HL-60/S4 (cell line): ENCODE measurements around the gene RAB11FIP2.

Source experiments
- in situ Hi-C: fragments of 300-500 bp; cut with MboI; formaldehyde crosslinking; loops from 2 replicates; pipeline ENCODE4 v1.14.3; 2022; ENCODE audit warnings: low sequenced_read_pairs

The RAB11FIP2 gene

DNA sequence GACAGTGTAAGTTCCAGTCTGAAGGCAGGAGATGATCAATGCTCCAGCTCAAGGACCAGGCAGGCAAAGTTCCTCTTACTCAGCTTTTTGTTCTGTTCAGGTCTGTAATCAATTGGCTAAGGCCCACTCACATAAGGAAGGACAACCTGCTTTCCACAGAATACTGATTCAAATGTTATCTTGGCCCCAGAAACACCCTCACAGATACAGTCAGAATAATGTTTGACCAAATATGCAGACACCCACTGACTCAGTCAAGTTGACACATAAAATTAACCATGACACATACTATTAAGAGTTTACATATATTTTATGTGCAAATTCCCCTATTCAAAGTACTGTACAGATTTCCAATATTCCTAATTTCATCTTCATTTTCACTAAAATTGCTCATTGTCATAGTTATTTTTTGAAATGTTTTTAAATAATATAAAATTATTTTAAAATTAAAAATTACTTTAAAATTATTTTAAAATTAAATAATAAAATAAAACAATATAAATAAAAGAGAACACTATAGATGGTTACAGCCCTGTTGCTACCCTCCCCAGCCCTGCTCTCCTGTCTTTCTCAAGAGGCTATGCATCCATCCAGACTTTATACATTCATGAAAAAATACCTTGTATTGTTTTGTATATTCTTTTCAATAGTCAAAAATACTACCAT lies 59.4 kb downstream of the RAB11FIP2 start:
- in situ Hi-C loops, result no loop called here

DNA sequence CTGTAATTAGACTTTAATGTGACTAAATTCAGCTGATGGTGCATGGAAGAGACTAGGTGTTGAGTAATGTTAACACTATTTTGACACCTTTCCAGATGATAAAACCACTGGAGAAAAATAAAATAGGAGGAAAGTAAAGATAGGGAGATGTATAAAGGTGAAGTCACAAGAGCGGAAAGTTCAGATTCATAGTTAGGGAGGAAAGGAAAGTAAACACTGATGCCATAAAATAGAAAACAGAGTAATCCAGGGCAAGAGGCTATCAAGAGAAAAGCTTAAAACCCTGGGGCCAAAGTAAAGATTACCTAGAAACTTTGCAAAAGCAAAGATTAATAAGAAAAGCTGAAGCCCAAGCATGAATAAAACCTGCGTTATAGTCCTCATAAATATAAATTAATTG lies 62.8 kb downstream of the RAB11FIP2 start:
- in situ Hi-C loops, result no loop called here

DNA sequence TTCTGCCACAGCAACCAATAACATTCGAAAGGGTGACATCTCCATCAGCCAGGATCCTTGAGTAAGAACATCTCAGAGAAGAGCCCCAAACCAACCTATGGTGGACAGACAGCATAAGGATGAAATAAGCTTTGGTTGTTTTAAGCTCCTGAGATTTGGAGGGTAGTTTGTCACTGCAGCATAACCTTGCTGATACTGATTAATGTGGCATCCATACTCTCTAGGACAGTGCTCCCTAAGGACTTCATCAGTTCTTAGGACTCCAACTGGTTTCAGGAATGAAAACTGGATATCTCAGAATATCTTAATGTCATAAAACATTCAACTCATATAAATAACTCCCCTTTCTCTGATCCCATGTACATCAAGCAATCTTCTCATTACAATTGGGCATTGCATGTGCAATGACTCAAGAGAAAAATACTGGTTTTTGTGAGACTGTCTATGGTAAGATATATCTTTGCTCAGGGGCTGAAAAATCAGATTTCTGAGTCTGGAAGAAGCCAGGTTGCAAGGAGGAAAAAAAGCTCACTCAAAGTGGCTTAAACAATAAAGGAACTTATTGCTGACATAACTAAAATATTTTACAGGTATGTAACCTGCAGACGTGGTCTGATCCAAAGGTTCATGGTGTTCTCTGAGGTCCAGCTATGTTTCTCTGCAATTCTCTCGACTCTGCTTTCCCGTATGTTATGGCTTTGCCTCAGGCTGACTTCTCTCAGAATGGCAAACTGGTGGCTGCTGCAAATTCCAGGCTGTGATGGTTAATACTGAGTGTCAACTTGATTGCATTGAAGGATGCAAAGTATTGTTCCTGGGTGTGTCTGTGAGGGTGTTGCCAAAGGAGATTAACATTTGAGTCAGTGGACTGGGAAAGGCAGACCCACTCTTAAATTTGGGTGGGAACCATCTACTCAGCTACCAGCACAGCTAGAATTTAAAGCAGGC lies 65.7 kb downstream of the RAB11FIP2 start:
- in situ Hi-C loops, result no loop called here

DNA sequence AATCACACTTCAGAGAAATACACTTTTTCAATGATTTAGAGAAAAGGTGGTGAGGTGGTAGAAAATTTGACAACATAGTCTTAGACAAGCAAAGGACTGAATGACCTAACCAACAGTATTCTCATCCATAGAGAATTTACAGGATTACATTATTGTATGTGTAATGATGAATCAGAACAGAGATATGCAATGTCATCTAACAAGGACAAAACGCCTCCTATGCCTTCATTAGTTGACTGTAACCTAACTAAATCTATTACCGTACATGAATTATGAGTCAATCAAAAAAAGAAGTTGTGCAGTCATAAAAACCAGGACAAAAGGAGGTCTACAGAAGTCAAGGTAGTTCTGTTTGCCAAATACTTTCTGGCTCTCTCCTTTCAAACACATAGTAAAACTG lies 66.5 kb downstream of the RAB11FIP2 start:
- in situ Hi-C loops, result no loop called here

DNA sequence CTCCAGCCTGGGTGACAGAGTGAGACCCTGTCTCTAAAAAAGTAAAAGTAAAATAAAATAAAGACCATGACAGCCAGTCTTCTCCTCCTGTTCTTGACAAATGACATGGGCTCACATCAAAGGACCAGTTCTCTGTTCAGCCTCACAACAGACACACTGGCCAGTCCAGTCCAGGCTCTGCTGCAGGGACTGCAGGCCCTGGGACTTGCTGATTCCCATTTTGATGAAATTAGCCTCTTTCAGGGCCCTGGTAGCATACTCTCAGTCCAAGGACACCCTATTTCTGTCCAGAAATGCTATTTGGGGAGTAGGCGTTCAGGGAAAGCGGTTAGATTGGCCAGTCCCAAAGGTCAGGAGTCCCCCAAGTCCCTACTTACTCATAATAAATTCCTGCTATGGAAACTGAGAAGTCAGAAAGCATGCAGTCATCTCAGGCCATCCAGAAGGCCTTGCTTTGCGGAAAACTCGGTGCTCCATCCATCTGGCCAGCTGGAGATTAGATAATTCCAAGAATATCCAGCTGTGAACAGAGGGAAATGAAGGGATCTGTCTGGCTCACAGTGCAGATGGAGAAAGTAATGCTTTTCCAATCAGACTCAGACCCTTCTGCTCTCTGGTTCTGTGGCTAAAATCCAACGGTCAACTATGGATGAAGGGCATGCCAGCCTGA lies 74.4 kb downstream of the RAB11FIP2 start:
- in situ Hi-C loops, result no loop called here

DNA sequence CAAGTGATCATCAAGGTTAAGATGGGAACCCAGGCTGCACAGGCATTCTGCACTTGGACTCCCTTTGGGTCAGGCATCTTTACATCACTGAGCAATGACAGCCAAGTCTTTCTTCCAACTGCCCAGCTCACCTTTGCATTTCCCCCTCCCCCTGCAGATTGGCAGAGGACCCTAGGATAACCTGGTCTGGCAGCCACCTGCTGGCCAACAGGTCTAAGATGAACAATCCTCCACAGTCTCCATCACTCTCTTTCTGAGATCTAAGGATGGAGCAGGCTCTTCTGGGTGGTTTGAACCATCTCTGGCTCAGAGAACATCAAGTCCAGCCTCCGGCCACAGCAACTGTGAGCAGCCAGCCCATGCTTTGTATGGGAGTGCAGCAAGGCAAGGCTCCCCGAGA lies 75.8 kb downstream of the RAB11FIP2 start:
- in situ Hi-C loops, result no loop called here

DNA sequence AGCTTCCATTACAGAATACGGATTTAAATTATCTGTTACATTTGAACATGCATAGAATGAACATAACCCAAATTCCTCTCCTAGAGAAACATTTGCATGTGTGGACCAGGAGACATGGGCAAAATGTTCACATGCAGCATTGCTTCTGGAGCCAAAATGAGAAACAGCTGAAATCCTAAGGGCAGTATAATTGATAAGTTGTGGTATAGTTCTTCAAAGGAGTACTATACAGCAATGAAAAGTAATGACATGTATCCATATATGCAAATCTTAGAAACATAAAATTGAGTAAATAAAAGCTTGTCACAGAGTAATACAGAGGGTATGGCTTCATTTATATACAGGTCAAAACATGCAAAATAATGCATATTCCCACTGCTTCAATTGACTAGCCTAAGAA lies 77.1 kb downstream of the RAB11FIP2 start:
- in situ Hi-C loops, result no loop called here

DNA sequence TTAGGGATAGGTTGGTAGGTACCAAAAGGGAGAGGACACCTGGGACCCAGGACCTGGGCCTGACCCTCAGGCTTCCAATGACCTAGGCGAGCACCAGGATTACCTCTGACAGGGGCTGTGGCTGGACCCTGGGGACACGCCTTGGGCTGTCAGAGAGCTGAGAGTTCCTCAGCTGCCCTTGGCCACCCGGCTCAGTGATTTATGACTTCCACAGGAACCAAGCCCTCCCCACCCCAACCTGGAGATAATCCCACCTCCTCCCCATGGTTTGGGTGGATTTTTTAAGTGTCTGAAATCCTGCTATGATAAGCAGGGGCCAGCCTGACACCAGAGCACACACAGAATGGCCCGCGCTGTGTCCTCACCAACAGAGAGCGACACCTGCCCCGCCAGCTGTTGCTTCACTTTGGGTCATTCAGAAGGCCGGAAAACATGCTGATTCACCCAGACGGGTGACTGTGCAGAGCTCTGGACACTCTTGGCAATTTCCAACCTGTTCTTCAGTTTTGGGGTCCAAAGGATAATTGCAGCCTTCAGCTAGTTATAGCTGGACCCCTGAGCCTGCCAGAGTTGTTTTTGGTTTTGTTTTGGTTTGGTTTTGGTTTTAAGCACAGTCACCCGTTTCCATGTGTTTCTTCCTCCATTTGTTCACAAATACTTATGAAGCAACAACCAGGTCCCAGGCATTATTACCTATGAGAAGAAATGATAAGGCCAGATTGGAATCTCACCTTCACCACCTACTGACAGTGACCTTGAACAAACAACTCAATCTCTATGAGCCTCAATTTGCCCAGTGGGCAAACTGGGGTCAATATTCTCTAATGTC lies 78.2 kb downstream of the RAB11FIP2 start:
- in situ Hi-C loops, result no loop called here

DNA sequence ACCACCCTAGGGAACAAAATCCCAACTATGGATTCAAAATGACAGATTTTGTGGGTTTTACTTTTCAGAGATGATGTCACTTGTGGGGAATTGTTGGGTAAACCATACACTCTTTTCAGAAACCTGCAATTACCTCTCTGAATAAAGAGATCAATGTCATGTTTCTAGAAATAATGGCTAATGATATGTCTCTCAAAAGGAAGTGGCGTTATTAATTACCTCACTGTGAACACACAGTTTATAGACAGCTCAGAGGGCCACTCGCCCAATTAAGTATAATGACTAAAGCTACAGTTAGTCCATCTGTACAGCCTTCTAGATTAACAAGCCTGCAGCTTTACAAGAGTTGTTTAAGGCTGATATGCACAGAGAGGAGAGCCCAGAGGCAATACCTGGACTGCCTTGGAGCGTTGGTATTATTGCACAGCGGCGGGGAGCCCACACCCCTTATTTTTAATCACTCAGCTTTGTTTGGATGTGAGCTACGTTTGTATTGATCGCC lies 79.5 kb downstream of the RAB11FIP2 start:
- in situ Hi-C loops, result no loop called here

DNA sequence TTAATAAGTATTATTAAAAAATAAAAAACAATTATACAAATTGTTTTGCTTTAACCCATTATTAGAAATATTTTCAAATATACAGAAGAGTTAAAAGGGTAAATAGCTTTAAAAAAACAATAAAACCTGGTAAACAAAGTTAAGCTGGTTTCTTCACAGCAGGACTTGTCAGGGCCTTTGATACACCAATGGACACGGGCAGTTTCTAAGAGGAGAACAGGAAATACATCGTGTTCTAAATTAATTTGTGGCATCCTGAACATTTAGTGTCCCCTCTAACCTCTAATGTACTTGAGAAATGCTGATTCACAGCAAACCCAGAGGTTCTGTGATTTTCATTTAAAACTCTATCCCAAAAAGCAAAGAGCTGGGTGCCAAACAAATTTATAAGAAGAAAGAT lies 80.8 kb downstream of the RAB11FIP2 start:
- in situ Hi-C loops, result no loop called here

DNA sequence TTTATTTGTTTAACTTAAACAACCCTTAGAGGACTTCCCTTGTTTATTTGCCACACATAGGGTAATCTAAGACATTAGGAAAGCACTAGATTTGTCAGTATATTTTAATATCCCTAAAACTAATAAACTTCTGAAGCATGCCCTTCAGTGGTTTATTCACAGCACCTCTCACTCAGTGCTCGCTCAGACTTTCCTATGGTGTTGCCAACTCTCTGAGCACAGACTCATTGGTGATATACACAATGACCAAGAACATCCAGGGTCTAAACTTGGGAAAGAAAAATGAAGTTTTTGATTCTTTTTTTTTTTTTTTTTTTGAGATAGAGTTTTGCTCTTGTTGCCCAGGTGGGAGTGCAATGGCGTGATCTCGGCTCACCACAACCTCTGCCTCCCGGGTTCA lies 82.2 kb downstream of the RAB11FIP2 start:
- in situ Hi-C loops, result no loop called here

DNA sequence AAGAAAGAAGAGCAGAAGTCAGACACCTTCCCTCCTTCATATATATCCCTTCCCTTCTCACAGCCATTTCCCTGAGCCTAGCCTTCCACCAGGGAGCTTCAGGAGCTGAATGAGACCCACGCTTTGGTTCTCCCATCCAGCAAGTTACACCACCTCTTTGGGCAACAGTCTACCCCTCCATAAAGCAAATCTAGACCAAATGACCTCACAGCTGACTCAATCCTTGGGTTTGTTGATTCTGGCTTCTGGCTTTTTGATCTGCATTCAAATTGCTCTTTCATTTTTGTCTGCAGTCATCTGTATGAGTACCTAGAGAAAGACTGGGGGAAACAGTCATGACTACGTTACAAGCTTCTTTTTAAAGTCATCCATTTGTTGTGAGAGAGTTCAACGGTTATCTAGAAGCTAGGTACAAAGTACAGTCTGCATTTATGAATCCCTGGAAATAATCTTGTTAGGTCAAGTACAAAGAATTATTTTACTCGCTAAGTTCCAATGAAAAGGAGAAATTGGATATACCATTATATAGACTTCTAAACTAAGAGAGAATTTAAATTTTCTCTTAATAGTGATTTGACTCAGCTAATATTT lies 86.3 kb downstream of the RAB11FIP2 start:
- in situ Hi-C loops, result no loop called here

DNA sequence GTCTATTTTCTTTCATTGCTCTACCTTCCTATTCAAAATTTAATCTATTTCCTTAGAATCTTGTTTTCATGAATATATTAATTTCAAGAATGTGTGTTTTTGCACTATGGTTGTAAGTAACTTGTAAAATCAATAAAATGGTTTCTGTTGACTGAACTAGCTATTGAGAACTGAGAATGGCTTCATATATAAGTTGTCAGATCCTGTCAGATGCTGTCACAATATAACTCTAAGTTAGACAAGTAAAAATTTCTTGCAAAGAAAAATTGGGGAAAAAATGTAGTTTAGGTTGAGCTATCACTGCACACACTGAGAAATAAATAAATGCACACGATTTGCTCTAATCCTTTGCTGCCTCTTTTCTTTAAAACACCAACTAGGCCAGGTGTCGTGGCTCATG lies 89.8 kb downstream of the RAB11FIP2 start:
- in situ Hi-C loops, result no loop called here

DNA sequence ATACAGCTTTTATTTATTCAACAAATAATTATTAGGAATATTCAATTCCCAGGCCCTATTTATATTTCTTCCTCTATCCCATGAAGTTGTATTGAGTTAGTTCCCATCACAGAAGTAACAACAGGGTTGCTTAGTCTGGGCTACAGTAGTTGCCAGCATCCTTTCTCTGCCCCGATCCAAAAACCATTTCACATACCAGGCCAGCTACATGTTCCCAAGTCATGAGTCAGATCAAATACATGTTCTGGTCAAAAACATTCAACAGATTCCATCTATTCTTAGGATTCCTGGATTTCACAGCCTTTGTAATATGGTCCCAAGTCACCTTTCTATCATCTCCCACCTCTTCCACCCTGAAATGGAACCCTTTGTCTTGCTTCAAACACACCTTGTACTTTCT lies 91.6 kb downstream of the RAB11FIP2 start:
- in situ Hi-C loops, result no loop called here
